Fibroblast of mammary gland (primary cell): ENCODE measurements around the gene EMILIN1.

Experiments
- DNase-seq: peaks from one replicate; pipeline ENCODE4 v3.0.0-alpha.2; 2010; ENCODE audit warnings: low read depth
- H3K4me3 ChIP-seq: 2 replicates; pipeline ENCODE4 v1.5.1; 2011; ENCODE audit warnings: low read depth, mild to moderate bottlenecking, low read length, moderate library complexity; ENCODE audit not compliant: control insufficient read depth
- TF ChIP-seq, protein P1 (sequence below): conservative IDR thresholded peaks from 2 replicates; pipeline ENCODE4 v1.5.1; 2011; ENCODE audit warnings: low read depth, low read length, inconsistent platforms; ENCODE audit not compliant: control insufficient read depth, insufficient read depth

The EMILIN1 gene

DNA sequence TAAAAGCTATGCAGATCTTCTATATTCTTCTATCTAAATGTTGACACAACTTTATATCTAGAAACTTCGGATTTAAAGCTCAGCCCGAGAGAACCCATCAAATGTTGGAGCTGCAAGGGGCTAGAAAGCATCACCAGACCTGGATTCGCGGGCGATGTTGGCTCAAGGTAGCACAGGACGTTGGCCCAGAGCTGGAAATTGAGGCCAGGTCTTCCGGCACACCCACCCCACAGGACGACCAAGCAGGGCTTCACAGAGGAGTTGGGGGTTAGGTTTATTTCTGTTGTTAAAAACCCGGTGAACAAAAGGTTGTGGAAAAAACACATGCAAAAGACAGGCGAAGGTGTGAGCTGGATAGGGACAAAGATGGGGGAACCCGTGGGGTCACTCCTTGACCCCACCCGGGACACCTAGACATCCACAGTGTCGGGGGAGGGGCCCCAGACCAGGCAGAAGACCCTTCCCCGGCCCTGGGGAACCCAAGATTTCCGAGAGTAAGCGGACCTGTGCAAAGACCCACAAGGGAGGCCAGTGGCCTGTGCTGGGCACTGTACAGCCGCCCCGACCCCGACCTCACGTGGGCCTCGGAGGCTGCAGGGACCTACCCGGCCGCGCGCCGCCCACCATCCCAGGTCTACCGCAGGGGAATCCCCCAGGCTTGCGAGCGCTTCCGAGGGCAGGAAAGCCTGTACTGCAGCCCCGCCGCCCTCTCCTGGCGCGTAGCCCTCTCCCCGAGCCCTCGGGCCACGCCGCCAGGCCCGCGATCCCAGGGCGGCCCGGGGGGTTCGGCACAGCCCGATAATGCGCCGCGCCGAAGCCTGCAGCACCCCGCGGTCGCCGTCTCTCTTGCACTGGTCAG lies 28.8 kb upstream of the EMILIN1 start:
- DNase-seq, result no peak
- TF ChIP-seq, protein P1, sequence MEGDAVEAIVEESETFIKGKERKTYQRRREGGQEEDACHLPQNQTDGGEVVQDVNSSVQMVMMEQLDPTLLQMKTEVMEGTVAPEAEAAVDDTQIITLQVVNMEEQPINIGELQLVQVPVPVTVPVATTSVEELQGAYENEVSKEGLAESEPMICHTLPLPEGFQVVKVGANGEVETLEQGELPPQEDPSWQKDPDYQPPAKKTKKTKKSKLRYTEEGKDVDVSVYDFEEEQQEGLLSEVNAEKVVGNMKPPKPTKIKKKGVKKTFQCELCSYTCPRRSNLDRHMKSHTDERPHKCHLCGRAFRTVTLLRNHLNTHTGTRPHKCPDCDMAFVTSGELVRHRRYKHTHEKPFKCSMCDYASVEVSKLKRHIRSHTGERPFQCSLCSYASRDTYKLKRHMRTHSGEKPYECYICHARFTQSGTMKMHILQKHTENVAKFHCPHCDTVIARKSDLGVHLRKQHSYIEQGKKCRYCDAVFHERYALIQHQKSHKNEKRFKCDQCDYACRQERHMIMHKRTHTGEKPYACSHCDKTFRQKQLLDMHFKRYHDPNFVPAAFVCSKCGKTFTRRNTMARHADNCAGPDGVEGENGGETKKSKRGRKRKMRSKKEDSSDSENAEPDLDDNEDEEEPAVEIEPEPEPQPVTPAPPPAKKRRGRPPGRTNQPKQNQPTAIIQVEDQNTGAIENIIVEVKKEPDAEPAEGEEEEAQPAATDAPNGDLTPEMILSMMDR, result no peak
- H3K4me3 ChIP-seq, result peak overlapping the region; percentile 75

DNA sequence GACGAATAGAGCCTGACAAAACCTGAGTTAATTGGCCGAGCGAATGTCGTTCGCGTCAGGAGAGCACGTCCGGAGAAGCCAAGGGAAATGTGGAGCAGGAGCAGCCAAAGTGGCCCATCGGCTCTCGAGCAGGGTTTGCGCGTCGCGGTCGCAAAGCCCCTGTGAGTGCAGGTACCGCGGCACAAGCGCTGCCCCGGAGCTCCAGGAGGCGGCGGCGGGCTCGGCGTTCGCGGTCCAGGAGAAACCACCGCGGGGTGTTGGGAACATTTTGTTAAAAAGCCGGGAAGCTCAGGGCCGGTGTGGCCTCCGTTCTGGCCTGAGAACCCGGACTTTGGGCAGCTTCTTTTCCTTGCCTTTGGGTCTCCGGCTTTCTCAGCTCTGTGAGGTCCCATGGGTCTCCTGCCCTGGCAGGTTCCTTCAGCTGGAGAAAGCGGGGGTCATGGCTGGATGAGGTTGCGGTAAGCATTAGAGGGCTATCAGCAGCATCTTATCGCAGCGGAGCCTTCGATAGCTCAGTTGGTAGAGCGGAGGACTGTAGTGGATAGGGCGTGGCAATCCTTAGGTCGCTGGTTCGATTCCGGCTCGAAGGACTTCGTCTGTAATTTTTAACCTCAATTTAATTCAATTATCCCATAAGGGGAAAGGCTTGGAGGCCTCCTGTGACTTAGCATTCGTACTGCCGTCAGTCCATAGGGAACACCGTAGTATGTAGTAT lies 28.0 kb upstream of the EMILIN1 start:
- TF ChIP-seq, protein P1, result peak; percentile 24
- peak overlapping the region; percentile 84 for H3K4me3 ChIP-seq
- DNase-seq, result peak; percentile 97

DNA sequence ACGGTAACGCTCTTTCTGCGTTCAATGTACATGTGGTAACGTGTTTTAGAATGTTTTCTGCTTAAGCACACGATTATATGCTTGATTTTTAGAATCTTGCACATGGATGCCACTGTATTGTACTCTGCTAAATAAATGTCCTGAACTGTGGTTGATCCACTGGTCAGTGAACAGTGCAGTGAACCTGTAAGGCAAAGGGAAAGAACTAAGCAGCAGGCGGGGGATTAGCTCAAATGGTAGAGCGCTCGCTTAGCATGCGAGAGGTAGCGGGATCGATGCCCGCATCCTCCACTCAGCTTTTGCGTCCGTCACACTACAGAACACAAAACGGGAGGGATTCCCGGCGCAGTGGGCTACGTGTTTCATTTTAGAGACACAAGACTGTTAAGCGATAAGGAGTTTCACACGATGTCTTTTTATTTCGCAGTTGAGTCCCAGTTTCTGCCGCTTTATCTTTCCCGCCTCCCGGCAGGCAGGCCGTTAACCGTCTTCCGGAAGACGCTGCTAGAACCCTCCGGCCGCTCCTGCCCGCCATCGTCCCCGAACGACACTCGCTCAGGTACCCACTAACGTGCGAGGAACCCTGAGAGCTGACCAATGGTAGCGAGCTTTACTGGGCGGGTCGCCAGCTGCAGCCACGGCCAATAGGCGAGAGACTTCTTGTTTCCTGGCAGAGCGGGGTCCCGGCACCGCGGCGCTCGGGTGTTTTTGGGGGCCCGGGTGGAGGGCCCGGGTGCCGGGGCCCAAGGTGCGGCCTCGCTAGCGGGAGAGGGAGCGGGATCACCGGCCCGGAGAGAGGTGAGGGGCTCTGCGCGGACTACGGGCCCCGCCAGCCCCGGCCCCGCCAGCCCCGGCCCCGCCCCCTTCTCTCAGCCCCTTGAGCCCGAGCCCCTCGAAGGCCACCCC lies 27.2 kb upstream of the EMILIN1 start, which contains the start of gene AGBL5:
Gene AGBL5, plus strand, starts transcription at position 673 of the 906 bp plus-strand sequence. CDS start 1,291 bp downstream, outside the sequence.
- TF ChIP-seq, protein P1, result no peak
- peak within 1 kb of the TSS; percentile 84 for H3K4me3 ChIP-seq
- DNase-seq, result peak; percentile 90

DNA sequence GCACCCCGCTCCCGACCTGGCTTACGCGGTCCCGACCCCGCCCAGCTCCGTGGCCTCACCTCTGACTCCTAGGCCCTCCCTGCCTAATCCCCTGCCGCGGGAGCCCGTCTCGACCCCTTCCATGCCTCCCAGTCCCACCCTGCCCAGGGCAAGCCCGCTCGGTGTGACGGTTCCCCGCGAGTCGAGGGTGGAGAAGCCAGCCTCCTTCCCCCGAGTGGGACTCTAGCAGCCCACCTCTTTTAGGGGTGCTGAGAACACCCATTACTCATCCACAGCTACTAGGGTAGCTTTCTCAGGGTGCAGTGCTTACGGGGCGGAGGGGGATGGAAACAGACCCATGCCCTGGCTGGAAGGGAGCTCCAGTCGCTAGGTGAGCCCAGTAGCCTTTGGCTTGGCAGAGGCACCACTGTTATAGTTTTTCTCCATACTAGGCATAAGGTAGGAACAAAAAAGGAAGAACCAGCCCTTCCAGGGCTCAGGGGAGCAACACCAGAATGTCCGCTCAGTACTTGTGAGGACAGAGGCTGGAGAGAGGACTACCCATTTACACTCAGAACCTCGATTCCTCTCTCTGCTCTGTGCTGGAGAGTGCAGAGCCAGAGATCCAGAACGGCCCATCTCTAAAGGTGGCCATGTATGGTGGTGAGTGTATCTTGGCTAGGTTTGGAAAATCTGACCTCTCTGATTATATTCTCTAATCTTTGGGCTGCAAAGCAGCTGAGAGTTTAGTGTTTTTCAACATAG lies 26.3 kb upstream of the EMILIN1 start:
- peak overlapping the region; percentile 84 for H3K4me3 ChIP-seq
- DNase-seq, result no peak
- TF ChIP-seq, protein P1, result no peak

DNA sequence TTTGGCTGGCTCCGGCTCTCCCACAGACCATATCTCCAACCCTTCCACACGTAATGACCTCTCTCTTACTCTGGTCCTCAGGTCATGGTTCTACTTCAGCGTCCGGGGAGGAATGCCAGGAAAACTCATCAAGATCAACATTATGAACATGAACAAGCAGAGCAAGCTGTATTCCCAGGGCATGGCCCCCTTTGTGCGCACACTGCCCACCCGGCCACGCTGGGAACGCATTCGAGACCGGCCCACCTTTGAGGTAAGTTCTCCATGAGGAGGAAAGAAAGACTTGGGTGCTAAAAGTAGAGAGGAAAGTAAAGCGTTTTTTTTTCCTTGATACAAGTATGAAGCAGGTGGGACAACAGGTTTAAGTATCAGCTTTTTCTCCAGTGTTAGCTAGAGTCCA lies 25.1 kb upstream of the EMILIN1 start:
- no peak overlapping the region for H3K4me3 ChIP-seq
- TF ChIP-seq, protein P1, result no peak
- no peak for DNase-seq
